ENCODE results near the gene LMNTD2.
"Not testable (repeated sequence)": the region's sequence is repeated elsewhere in the genome, so short reads cannot be mapped to it uniquely, and the experiment has no call there.

Gene LMNTD2

GRCh38 chr11:587546-587945 lies 27.0 kb upstream of the LMNTD2 start:
- no peak for DNase-seq

GRCh38 chr11:586376-587316 lies 26.1 kb upstream of the LMNTD2 start:
- DNase-seq: no peak

- DNase-seq: no peak
Observed at GRCh38 chr11:584287-584686, 23.7 kb upstream of the LMNTD2 start.

GRCh38 chr11:581752-582151 lies 21.2 kb upstream of the LMNTD2 start:
- no peak for DNase-seq

GRCh38 chr11:581342-581741 lies 20.8 kb upstream of the LMNTD2 start:
- DNase-seq: no peak

GRCh38 chr11:579830-580601 lies 19.5 kb upstream of the LMNTD2 start:
- DNase-seq: no peak

- DNase-seq: no peak
Observed at GRCh38 chr11:578276-579035, 17.9 kb upstream of the LMNTD2 start.

- no peak for DNase-seq
Observed at GRCh38 chr11:577611-577894, 17.0 kb upstream of the LMNTD2 start.

GRCh38 chr11:576811-577610 lies 16.5 kb upstream of the LMNTD2 start:
- DNase-seq: no peak

GRCh38 chr11:575996-576768 lies 15.6 kb upstream of the LMNTD2 start, which contains the start of gene PHRF1:
Gene PHRF1, plus strand, starts transcription at chr11:576470. Its CDS starts 5,043 bp downstream, at chr11:581513.
- peak; percentile 89 for DNase-seq

- no peak for DNase-seq
Observed at GRCh38 chr11:575313-575995, 14.9 kb upstream of the LMNTD2 start.

GRCh38 chr11:574632-575312 lies 14.2 kb upstream of the LMNTD2 start:
- no peak for DNase-seq

GRCh38 chr11:574031-574570 lies 13.6 kb upstream of the LMNTD2 start:
- DNase-seq: not testable (repeated sequence)

GRCh38 chr11:573146-573759 lies 12.7 kb upstream of the LMNTD2 start:
- no peak for DNase-seq

- no peak for DNase-seq
Observed at GRCh38 chr11:571802-572185, 11.3 kb upstream of the LMNTD2 start.

GRCh38 chr11:569158-569885 lies 8.8 kb upstream of the LMNTD2 start:
- DNase-seq: no peak

- peak; percentile 72 for DNase-seq
Observed at GRCh38 chr11:568306-569157, 8.0 kb upstream of the LMNTD2 start.
